HG02610 (cell line): ENCODE measurements around the gene CTAGE1.
"Not testable (repeated sequence)": the region's sequence is repeated elsewhere in the genome, so short reads cannot be mapped to it uniquely, and the experiment has no call there.

Experiments used
- ATAC-seq: cut with Tn5 transposase; IDR thresholded peaks from one replicate; pipeline ENCODE4 v1.9.1; 2021; ENCODE audit warnings: mild to moderate bottlenecking, moderate library complexity; ENCODE audit not compliant: unreplicated experiment

The CTAGE1 gene

DNA sequence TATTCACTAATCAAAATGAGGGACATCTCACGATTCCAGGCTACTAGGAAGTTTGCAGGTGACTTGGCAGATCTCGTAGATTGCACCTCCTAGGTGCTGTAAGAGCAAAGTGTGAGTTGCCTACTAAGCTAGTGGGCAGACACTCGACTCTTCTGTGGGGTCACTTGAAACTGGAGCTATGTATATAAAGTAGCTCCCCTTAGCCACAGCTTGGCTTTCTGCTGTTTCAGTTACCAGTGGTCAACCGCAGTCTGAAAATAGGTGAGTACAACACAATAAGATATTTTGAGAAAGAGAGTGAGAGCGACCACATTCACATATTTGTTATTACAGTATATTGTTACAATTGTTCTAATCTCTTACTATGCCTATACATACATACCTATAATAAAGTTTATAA lies 23.3 kb downstream of the CTAGE1 start:
- ATAC-seq: no peak

DNA sequence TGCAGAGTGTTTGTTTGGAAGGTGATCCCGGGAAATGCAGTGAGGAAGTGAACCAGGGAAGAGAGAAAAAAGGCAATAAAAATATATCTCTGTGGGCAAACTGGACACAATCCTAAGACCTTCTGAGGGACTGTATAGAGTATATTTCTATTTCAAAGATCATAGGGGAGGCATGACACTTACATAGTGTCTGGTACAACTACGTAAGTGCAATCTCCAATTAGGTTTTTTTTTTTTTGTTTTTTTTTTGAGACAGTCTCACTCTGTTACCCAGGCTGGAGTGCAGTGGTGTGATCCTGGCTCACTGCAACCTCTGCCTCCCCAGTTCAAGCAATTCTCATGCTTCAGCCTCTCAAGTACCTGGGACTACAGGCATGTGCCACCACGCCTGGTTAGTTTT lies 24.6 kb downstream of the CTAGE1 start:
- not testable (repeated sequence) for ATAC-seq

DNA sequence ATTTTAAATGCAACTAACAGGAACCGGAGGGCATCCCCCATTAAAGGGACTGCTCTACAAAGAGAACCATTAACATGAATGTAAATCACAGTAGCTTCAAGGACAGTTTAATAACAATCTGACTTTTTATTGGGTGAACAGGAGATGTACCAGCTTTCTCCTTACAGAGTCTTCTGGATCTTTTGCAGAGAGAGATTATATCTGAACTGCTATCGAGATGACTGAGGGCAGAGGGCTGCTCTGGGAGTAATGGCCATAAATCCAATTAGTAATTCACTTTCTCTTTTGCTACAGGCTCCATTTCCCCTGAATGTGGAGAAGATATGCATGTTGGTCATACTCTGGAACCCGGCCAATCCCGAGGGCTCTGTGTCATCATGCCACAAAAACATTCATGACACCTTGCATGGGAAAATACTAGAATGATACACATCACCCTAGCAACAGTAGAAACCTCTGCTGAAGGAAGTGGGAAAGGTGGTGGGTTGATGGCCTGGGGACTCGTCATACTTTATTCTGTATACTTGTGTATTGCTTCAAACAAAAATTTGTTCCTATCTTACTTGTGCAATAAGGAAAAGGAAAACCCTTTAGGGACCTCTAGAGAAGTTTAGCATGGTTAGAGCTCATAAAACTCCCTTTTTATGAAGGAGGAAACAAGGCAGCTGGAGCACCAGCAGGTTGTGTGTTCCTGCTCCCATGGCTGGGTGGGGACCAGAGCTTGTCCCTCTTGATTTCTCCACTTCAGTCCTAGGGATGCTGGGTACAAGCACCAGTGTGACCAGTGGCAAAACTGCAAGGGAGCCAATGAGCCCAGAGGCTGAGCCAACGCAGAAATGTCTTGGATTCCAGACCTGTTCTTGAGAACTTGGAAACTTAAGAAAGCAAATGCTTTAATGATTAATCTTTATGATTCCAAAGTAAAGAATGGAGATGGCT lies 26.0 kb downstream of the CTAGE1 start:
- ATAC-seq: no peak

DNA sequence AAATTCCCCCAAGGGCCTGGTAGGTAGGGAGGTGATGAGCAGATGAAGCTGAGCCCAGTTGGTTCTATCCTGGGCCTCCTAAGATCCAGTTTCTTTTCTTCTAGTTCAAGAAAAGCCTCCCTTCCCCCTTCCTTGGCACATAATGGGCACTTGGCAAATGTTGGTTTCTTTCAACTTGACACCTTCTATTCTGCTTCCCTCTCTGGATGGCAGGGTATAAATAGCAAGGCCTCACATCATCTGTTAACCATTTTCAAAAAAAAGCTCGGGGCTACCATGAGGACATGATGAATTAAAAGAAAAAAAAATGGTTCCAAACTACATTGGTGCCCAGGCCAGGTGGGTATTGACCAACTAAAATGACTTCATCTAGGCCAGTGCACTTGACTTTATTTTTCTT lies 29.9 kb downstream of the CTAGE1 start:
- ATAC-seq: no peak

DNA sequence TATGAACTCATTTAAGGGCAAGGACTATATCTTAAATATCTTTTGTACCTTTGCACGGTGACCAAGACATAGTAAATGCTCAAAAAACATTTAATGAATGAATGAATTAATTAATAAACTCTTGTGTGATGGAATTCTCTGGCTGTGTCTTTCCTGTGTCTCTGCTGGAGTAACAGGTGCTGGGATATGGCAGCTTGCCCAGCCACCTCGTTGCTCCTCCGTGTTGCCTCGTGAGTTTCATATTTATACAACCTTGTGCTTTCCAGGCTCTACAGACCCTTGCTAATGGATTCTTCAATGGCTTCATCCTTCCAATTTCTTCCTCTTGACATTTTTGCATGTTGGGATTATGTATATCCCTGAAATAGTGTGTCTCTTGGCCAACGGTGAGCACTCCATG lies 30.4 kb downstream of the CTAGE1 start:
- ATAC-seq: no peak

DNA sequence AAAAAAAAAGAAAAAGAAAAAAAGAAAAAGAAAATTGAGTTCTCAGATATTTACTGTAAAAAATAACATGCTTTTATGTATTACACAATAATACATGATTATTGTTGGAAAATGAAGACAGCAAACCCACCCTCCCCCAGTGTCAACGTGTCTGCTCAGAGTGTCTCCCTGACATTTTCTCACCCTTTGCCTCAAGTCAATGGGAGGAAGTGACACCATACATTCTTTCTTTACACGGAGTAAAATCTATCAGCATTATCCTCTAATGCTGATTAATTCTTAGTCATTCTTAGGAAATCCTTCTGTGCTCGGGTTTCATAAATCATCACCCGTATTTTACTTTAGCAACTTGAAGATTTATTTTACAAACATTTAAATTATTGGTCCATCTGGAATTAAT lies 32.0 kb downstream of the CTAGE1 start:
- ATAC-seq: no peak

DNA sequence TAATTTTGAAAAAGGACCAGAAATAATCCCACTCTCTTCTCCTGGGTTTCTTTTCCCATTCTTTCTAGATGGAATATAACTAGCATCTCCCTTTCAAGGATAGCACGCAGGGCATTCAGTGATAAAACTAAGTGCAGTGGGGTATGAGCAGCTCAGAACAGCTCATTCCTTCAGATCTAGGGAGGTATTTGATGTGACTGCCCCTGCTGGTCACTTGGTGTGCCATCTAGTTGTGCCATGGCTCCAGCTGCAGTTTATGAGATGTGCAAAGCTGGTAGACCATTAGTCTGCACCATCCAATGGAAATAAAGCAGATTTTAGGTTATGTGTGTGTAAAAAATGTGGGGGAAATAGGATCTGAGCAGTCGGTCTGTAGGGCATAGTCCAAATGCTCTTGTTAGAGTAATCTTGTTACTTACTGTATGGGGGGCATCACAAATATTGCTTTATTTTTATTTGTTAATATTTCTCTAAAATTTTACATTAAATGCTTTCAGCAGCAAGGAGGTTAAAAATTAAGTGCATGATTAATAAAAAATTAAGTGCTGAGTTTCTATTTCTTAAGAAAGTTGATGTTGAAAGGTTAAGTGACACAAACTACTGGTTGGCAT lies 38.9 kb downstream of the CTAGE1 start:
- peak; percentile 39 for ATAC-seq

DNA sequence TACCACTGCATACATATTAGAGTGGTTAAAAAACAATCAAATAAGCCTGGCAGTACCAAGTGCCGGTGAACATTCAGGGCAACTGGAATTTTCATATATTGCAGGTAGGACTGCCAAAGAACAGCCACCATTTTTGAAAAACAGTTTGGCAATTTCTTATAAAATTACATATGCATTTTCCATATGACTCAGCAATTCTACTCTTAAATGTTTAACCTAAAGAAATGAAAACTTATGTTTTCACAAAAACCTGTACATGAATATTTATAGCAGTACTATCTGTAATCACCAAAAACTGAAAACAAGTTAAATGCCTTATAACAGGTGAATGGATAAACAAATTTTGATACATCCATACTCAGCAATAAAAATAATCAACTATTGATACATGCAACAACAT lies 39.9 kb downstream of the CTAGE1 start:
- no peak for ATAC-seq

DNA sequence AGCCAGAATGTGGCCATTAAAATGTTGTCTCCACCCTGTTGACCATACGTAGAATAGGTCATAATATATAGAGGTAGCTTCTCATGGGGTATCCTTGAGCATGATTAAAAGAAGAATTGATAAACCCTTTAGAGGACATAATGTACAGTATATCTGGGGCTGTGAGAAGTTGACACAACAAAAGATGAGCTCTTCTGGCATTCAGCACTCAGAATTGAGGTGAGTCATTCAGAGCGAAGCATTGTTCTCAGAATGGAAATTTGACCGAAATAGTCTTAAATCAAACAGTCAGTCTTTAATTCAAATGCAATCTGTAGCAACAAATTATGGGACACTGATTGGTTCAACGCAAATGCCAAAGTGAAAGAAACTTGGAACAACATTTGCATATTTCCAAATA lies 47.3 kb downstream of the CTAGE1 start:
- ATAC-seq: no peak

DNA sequence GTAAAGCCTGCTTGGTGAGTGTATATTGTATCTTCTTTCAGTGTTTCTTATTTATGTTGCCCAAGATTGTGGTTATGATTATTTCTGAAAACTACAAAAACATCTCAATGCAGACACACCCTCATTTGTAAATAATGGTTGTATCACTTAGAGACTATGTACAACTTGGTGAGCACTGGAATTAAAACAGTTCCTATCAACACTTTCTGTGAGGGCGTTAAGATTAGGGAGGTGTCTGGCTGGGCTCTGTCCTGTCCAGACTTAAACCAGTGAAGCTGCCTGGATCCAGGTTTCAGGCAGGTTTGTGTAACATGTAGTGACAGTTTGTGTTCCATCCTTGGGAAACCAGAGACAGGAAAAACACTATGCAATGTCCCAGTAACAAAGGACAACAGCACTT lies 49.7 kb downstream of the CTAGE1 start:
- no peak for ATAC-seq

DNA sequence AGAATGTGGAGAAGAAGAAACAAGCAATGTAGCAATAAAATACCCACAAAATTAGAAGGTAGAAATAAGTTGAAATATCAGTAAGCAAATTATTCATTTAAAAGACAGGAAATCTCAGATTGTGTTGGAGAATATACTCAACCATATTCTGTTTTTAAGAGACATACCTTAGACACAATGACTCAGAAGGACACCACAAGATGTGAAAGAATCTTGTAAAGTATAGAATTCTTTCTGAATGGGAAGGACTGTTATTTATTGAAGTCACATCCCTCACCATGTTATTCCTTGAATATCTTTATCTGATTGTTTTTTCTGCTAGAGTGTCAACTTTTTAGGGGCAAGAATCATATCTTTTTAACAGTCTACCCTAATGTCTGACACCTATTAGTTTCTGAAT lies 50.4 kb downstream of the CTAGE1 start:
- ATAC-seq: no peak

DNA sequence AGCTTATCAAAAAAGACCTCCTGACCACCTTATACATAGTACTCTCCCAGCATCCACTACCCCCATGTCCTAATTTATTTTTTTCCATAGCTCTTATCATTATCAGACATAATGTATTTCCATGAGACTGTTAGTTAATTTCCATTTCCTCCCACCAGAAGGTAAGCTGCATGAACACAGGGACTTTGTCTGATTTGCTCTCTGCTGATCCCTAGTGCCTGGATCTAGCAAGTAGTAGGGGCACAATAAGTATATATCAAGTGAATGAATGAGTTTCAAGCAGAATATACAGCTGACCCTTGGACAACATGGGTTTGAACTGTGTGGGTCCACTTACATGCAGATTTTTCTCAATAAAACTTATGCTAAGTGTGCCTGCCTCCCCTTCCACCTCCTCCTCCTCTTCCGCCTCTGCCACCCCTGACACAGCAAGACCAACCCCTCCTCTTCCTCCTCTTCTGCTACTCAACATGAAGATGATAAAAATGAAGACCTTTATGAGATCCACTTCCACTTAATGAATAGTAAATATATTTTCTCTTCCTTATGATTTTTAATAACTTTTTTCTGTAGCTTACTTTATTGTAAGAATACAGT lies 53.8 kb downstream of the CTAGE1 start:
- ATAC-seq: no peak
